Neuron (in vitro differentiated cells): ENCODE data around the gene RSRC1.

Source experiments
- H2AFZ ChIP-seq: one replicate; pipeline ENCODE4 v1.6.1; 2013; ENCODE audit warnings: low read depth, mild to moderate bottlenecking, inconsistent platforms, low read length, moderate library complexity
- H3K27me3 ChIP-seq: one replicate; pipeline ENCODE4 v1.6.1; 2013; ENCODE audit warnings: low read length; ENCODE audit not compliant: insufficient read depth
- H3K36me3 ChIP-seq: one replicate; pipeline ENCODE4 v1.6.1; 2013; ENCODE audit warnings: low read length; ENCODE audit not compliant: insufficient read depth
- H3K4me1 ChIP-seq: one replicate; pipeline ENCODE4 v1.6.1; 2013; ENCODE audit warnings: low read length; ENCODE audit not compliant: insufficient read depth
- H3K4me3 ChIP-seq: 2 replicates; pipeline ENCODE4 v1.5.1; 2013; ENCODE audit warnings: mild to moderate bottlenecking, low read length, moderate library complexity
- H3K9me3 ChIP-seq: one replicate; pipeline ENCODE4 v1.6.1; 2013; ENCODE audit warnings: low read length

RSRC1 gene

GRCh38 chr3:158573714-158574113 lies 463.8 kb downstream of the RSRC1 start:
- no peak overlapping the region for H2AFZ ChIP-seq
- H3K4me1 ChIP-seq = peaks cover 10% of the 10 kb centered on the region
- H3K27me3 ChIP-seq = no peaks in the 10 kb centered on the region
- no peaks in the 10 kb centered on the region for H3K9me3 ChIP-seq
- no peak overlapping the region for H3K4me3 ChIP-seq
- no peaks in the 10 kb centered on the region for H3K36me3 ChIP-seq

GRCh38 chr3:158574646-158575045 lies 464.8 kb downstream of the RSRC1 start:
- no peaks in the 10 kb centered on the region for H3K9me3 ChIP-seq
- H3K36me3 ChIP-seq = no peaks in the 10 kb centered on the region
- H2AFZ ChIP-seq = no peak overlapping the region
- peaks cover 10% of the 10 kb centered on the region for H3K4me1 ChIP-seq
- no peaks in the 10 kb centered on the region for H3K27me3 ChIP-seq
- no peak overlapping the region for H3K4me3 ChIP-seq

GRCh38 chr3:158590223-158590622 lies 480.3 kb downstream of the RSRC1 start:
- Histone ChIP-seq H3K9me3 (peaks cover under 1% of the 10 kb centered on the region), H3K36me3 (no peaks in the 10 kb centered on the region), H3K27me3 (no peaks in the 10 kb centered on the region), H3K4me1 (no peaks in the 10 kb centered on the region), H2AFZ (no peak overlapping the region), H3K4me3 (no peak overlapping the region)
